Lower lobe of right lung (tissue), 2 donors: ENCODE measurements around the gene DMRT3. TPM values are rescaled to one million over a fixed set of nuclear protein-coding genes. Genes with fewer than 3 reads are reported as not detected.

Source experiments
- ATAC-seq, 2 donors: fragments of 200-7000 bp; cut with Tn5 transposase; one replicate each; pipeline ENCODE4 v1.9.1; 2020 to 2022; ENCODE audit warnings: mild to moderate bottlenecking in 2 of 2, moderate library complexity in 2 of 2
- DNase-seq: peaks from one replicate; pipeline ENCODE4 v3.0.0-alpha.2; 2020
- H3K27ac ChIP-seq: fragments of 200-600 bp; one replicate; pipeline ENCODE4 v1.8.0; 2022
- H3K27me3 ChIP-seq: fragments of 200-600 bp; one replicate; pipeline ENCODE4 v1.8.0; 2022; ENCODE audit warnings: low read depth
- H3K36me3 ChIP-seq: fragments of 200-600 bp; one replicate; pipeline ENCODE4 v1.8.0; 2022; ENCODE audit warnings: mild to moderate bottlenecking
- H3K4me1 ChIP-seq: fragments of 200-600 bp; one replicate; pipeline ENCODE4 v1.8.0; 2022
- H3K4me3 ChIP-seq: fragments of 200-600 bp; one replicate; pipeline ENCODE4 v1.8.0; 2022; ENCODE audit warnings: mild to moderate bottlenecking
- H3K9me3 ChIP-seq: fragments of 200-600 bp; one replicate; pipeline ENCODE4 v1.8.0; 2022
- intact Hi-C: fragments of 100-400 bp; cut with DNase I; formaldehyde crosslinking; loops from one replicate; pipeline ENCODE4 v1.11.0; 2022
- long read RNA-seq: library from polyadenylated mRNA; unstranded; transcript quantifications from one replicate; pipeline ENCODE4 v2.0.0, GENCODE V29; 2021
- total RNA-seq: library from RNA; stranded (reverse); fragmentation: NEBNext Ultra II Directional; extraction: Animal tissue kit (Norgen Biotek cat#: 25700); gene quantifications from one replicate; pipeline ENCODE4 v1.2.1, GENCODE V29; 2021
- TF ChIP-seq, protein P1 (sequence below): fragments of 200-600 bp; IDR thresholded peaks from one replicate; pipeline ENCODE4 v1.8.0; 2022; ENCODE audit warnings: antibody characterized with exemption, mild to moderate bottlenecking
- donor health status: DM: no; HTN: yes; CAD: no; lungs with severe emphysema.

DMRT3 gene
- total RNA-seq, result 0.24 TPM
- long read RNA-seq, result 0 reads

DNA sequence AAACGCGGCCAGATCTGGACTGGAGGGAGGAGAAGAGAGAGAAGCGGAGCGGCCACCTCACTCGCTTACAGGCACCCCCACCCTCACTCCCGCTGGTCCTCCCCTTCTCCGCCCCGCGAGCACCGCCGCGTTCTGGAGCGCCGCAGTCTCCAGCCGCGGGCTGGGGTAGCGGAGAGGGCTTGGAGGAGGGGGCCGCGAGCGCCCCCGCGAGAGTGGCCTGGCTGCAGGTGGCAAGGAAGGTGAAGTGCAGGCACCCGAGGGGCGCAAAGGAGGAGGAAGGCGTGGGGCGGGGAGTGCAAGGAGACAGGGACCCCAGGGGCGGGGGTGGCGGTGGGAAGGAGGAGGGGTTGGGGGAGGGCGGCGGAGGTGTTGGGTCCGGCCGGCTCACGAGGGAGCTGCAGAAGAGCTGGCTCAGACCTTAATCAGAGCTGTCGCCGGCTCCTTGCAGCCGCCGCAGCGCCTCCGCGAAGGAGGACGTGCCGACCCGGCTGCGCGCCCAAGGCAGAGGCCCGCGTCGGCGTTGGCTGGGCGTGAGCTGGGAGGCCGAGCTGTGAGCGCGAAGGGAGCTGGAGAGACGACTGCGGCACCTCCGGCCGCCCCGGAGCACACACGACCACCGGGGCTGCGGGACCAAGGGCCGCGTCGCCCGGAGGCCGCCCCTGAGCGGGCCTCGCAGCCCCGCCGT lies at the start of gene DMRT3:
Gene DMRT3, plus strand, starts transcription at position 398 of the 685 bp plus-strand sequence. CDS start 347 bp downstream, outside the sequence.
- peak within 1 kb of the TSS; percentile 3 for H3K4me3 ChIP-seq
- intact Hi-C loops, result no loop called here
- ATAC-seq (peak in 1 of 2 donors; percentile 6), DNase-seq (no peak)
- peaks cover 99% of the 10 kb centered on the region for H3K27me3 ChIP-seq
- TF ChIP-seq, protein P1, sequence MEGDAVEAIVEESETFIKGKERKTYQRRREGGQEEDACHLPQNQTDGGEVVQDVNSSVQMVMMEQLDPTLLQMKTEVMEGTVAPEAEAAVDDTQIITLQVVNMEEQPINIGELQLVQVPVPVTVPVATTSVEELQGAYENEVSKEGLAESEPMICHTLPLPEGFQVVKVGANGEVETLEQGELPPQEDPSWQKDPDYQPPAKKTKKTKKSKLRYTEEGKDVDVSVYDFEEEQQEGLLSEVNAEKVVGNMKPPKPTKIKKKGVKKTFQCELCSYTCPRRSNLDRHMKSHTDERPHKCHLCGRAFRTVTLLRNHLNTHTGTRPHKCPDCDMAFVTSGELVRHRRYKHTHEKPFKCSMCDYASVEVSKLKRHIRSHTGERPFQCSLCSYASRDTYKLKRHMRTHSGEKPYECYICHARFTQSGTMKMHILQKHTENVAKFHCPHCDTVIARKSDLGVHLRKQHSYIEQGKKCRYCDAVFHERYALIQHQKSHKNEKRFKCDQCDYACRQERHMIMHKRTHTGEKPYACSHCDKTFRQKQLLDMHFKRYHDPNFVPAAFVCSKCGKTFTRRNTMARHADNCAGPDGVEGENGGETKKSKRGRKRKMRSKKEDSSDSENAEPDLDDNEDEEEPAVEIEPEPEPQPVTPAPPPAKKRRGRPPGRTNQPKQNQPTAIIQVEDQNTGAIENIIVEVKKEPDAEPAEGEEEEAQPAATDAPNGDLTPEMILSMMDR, result no peak
- no peaks in the 10 kb centered on the region for H3K9me3 ChIP-seq
- H3K36me3 ChIP-seq, result no peaks in the 10 kb centered on the region
- no peak within 1 kb of the TSS for H3K27ac ChIP-seq
- H3K4me1 ChIP-seq, result peaks cover 26% of the 10 kb centered on the region

DNA sequence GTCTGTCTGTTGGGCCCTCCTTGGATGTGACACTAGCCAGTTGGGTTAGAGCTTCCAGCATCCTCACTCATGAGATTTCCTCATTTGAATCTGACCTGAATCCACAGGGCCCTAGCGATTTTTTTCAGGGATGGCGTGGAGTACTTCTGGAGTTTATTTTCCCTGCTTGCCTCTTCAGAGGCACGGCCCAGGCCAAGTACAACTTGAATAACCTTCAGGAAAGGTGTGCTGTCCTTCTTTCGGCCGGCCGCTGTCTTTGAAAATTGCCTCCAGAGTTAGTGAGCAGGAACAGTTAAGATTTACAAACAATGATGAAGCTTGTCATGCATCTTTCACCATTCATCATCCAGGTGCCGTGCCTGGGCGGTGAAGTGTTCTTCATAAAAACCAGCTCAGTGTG lies 49.5 kb upstream of the DMRT3 start:
- ATAC-seq (no peak), DNase-seq (no peak)
- Histone ChIP-seq H3K4me3 (no peak overlapping the region), H3K9me3 (no peaks in the 10 kb centered on the region), H3K27ac (no peak overlapping the region), H3K4me1 (no peaks in the 10 kb centered on the region), H3K27me3 (no peaks in the 10 kb centered on the region), H3K36me3 (no peaks in the 10 kb centered on the region)
- intact Hi-C loops, result no loop called here
- TF ChIP-seq, protein P1, result no peak

GRCh38 chr9:928363-929042 lies 48.0 kb upstream of the DMRT3 start:
- no peak for ATAC-seq
- Histone ChIP-seq H3K9me3 (no peaks in the 10 kb centered on the region), H3K4me1 (no peaks in the 10 kb centered on the region), H3K27me3 (no peaks in the 10 kb centered on the region), H3K27ac (no peak overlapping the region), H3K4me3 (no peak overlapping the region), H3K36me3 (no peaks in the 10 kb centered on the region)
- intact Hi-C loops, result no loop called here
- TF ChIP-seq, protein P1, result peak; percentile 36
- DNase-seq, result no peak

DNA sequence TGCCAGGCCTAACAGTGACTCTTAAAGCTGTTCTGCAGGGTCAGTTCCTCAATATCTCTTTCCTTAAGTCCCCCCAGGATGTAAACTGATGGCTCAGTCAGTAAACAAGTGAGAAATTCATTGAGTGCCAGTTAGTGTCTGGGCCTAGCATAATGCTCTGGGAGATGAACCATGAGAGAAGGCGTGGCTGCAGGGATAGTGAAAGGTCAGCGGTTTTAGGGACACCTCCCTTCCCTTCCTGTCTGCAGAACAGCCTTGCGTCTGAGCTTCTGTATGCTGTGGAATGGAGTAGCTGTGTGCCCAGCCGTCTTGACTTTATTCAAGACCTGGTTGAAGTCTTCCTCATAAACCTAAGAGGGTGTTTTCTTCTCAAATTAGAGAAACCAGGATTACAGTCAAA lies 46.7 kb upstream of the DMRT3 start:
- no peak overlapping the region for H3K4me3 ChIP-seq
- intact Hi-C loops, result no loop called here
- H3K9me3 ChIP-seq, result no peaks in the 10 kb centered on the region
- H3K27ac ChIP-seq, result no peak overlapping the region
- TF ChIP-seq, protein P1, result no peak
- no peaks in the 10 kb centered on the region for H3K4me1 ChIP-seq
- ATAC-seq, result no peak
- no peak for DNase-seq
- peaks cover 4% of the 10 kb centered on the region for H3K27me3 ChIP-seq
- no peaks in the 10 kb centered on the region for H3K36me3 ChIP-seq

- H3K4me3 ChIP-seq, result no peak overlapping the region
- intact Hi-C loops, result no loop called here
- no peaks in the 10 kb centered on the region for H3K36me3 ChIP-seq
- H3K4me1 ChIP-seq, result peaks cover 5% of the 10 kb centered on the region
- DNase-seq, result no peak
- no peak for ATAC-seq
- peaks cover 11% of the 10 kb centered on the region for H3K27me3 ChIP-seq
- H3K9me3 ChIP-seq, result no peaks in the 10 kb centered on the region
- H3K27ac ChIP-seq, result no peak overlapping the region
- TF ChIP-seq, protein P1, result no peak
These were observed 43.1 kb upstream of the DMRT3 start for GRCh38 chr9:933356-933755.
